Tibial artery (tissue), 4 donors: ENCODE results near the gene SORT1.

Experiments
- DNase-seq, 2 donors: peaks; one replicate each; pipeline ENCODE4 v3.0.0-alpha.2; 2019
- H3K27ac ChIP-seq, 2 donors: fragments of 200-600 bp; sonication (generic) in 1 of 2; 1 replicate in 1 of 2; 2 replicates in 1 of 2; pipeline ENCODE4 v1.5.1; 2018 to 2019; ENCODE audit warnings: mild to moderate bottlenecking in 1 of 2
- H3K27me3 ChIP-seq, 2 donors: fragments of 200-600 bp; sonication (generic) in 1 of 2; one replicate each; pipeline versions ENCODE4 v1.5.1 to v1.6.0; 2016 to 2019
- H3K36me3 ChIP-seq, 3 donors: fragments of 200-600 bp; sonication (generic) in 2 of 3; one replicate each; pipeline ENCODE4 v1.5.1; 2016 to 2019; ENCODE audit warnings: mild to moderate bottlenecking in 2 of 3
- H3K4me1 ChIP-seq, 4 donors: fragments of 200-600 bp; sonication (generic) in 2 of 4; 1 replicate in 3 of 4; 2 replicates in 1 of 4; pipeline ENCODE4 v1.5.1; 2016 to 2019
- H3K4me3 ChIP-seq, 2 donors: fragments of 200-600 bp; sonication (generic) in 1 of 2; 1 replicate in 1 of 2; 2 replicates in 1 of 2; pipeline ENCODE4 v1.5.1; 2018 to 2019; ENCODE audit warnings: mild to moderate bottlenecking in 2 of 2
- H3K9me3 ChIP-seq, 3 donors: fragments of 200-600 bp; sonication (generic) in 1 of 3; one replicate each; pipeline ENCODE4 v1.5.1; 2016 to 2019
- intact Hi-C: fragments of 100-400 bp; cut with DNase I; formaldehyde crosslinking; loops from one replicate; pipeline ENCODE4 v1.15.0; 2023; ENCODE audit warnings: low total_unique reads
- TF ChIP-seq, protein P1 (sequence below), 2 experiments: fragments of 200-600 bp in 1 of 2; fragments of 450-650 bp in 1 of 2; IDR thresholded peaks; one replicate each; pipeline ENCODE4 v1.5.1; 2017 to 2019; ENCODE audit warnings: antibody characterized with exemption in 2 of 2, mild to moderate bottlenecking in 1 of 2, moderate library complexity in 1 of 2

SORT1 gene

DNA sequence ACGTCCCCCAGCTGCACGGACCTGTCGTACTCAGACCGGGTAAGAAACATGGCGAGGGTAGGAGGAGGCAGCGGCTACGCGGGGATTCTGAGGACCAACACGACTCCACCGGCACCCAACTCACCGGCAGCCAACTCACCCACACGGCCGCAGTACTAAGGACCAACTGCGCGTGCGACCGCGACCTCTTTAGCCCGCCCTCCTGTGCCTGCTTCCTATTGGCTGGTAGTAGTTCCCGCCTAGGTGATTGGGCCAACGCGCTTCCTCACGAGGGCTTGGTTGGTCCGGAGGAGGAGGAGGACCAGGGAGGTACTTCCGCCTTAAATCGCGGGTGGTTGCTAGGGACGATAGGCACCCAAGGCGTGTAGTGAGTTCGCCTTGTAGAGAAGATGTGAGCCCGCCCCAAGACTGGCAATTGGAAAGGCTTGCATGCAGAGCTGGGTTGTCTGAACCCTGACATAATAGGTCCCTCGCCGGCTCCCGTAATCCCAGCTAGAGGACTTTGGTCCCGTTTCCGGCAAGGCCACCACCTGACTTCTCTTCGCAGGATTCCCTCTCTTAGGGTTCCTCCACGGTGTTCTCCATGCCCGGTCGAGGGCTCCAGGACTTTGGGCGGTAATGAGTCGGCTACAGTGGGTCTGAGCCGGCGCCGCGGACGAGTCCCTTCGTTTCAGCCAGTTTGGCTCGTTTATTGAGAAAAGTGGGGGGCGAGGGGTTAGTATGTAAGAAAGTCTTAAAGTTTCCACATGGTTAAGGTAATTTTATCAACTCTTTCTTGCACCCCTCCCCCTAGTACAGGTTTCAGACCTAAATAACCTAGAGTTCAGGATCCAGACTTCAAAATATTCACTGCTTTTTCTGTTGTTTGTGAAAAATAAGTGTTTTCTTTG lies 28.8 kb upstream of the SORT1 start, which contains the start of gene PSMA5:
TSS of gene PSMA5 (minus strand) at position 168 of the 890 bp plus-strand sequence. CDS start at position 50, 118 bp downstream.
- Histone ChIP-seq H3K9me3 (no peaks in the 10 kb centered on the region), H3K4me3 (peak within 1 kb of the TSS; percentile 83 to 92), H3K27me3 (no peaks in the 10 kb centered on the region), H3K4me1 (peaks cover 0 to 33% (median 19%) of the 10 kb centered on the region in 4 donors), H3K36me3 (peaks cover under 1 to 4% (median under 1%) of the 10 kb centered on the region in 3 donors), H3K27ac (peak within 1 kb of the TSS; percentile 90 to 95)
- intact Hi-C loops = loop anchor here (5.0 to 10.0 kb wide), 2 partner anchors 41 to 108 kb away; partner anchors contain the start of genes GPR61 and SYPL2
- peak; percentile 99 for DNase-seq
- TF ChIP-seq, protein P1, sequence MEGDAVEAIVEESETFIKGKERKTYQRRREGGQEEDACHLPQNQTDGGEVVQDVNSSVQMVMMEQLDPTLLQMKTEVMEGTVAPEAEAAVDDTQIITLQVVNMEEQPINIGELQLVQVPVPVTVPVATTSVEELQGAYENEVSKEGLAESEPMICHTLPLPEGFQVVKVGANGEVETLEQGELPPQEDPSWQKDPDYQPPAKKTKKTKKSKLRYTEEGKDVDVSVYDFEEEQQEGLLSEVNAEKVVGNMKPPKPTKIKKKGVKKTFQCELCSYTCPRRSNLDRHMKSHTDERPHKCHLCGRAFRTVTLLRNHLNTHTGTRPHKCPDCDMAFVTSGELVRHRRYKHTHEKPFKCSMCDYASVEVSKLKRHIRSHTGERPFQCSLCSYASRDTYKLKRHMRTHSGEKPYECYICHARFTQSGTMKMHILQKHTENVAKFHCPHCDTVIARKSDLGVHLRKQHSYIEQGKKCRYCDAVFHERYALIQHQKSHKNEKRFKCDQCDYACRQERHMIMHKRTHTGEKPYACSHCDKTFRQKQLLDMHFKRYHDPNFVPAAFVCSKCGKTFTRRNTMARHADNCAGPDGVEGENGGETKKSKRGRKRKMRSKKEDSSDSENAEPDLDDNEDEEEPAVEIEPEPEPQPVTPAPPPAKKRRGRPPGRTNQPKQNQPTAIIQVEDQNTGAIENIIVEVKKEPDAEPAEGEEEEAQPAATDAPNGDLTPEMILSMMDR (IDR thresholded peaks at IDR 0.05) = peak in 1 of 2 experiments; percentile 9

DNA sequence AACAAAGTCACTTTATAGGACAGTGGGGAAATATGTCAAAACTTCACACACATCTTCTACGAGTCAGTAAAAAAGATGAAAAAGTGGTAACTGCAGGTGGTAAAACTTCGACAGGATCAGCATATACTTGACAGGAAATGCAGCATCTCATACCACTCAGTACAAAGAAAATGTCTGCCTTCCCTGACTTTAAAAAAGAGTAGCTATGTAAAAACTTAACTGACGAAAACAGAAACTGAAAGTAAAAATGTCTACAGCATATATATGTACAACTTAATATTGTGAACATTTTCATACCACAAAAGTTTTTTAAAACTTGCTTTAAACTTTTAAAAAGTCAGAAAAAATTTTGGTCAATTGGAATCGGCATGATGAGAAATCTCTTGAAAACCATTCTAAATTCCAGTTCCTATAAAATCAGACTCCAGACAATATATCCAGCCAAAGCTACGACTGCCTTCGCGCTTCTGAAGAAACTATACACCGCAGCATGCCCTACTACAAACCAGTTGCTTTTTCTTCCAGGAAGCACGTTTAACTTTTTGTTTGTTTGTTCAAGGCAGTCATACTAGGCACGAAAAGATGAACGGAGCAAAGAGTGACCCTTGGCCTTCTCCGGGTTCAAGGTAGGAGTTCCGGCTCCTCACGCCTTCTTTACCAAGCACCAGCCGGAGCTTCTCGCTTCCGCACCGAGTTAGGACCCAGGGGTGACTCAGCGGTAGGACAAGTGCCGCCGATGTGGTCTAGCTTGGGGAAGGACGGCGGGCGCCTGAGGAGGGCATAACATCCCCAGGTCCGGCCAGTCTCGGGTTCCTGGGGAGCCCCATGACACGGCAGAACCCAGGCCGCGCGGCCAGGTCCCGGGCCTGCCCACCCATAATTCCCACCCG lies 27.9 kb upstream of the SORT1 start:
- Histone ChIP-seq H3K27me3 (no peaks in the 10 kb centered on the region), H3K27ac (peak overlapping the region; percentile 90 to 95), H3K9me3 (no peaks in the 10 kb centered on the region), H3K36me3 (peaks cover 9 to 13% (median 9%) of the 10 kb centered on the region in 3 donors), H3K4me1 (peaks cover 0 to 33% (median 19%) of the 10 kb centered on the region in 4 donors), H3K4me3 (peak overlapping the region; percentile 83 to 92)
- TF ChIP-seq, protein P1 (IDR thresholded peaks at IDR 0.05) = no peak
- no peak for DNase-seq
- intact Hi-C loops = loop anchor here (5.0 to 10.0 kb wide), 2 partner anchors 42 to 109 kb away; partner anchors contain the start of genes GPR61 and SYPL2

DNA sequence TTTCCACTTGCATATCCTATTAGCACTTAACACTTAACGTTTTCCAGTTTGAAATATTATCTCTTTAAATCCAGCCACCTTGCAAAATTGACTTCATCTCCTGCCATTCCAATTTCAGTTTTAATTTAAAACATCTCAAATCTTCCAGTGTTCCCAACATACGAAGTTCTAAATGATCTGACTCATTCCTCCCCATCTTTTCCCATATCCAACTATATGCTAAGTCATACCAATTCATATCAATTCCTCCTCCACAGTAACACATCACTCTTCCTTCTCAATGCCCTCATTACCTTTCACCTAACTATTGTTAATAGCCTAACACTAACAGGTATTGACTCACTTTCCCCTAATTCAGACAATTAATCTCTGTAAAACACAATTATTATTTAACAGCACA lies 25.8 kb upstream of the SORT1 start:
- H3K9me3 ChIP-seq = no peaks in the 10 kb centered on the region
- TF ChIP-seq, protein P1 (IDR thresholded peaks at IDR 0.05) = no peak
- peaks cover 25 to 33% (median 28%) of the 10 kb centered on the region in 3 donors for H3K36me3 ChIP-seq
- H3K4me3 ChIP-seq = no peak overlapping the region
- DNase-seq = no peak
- intact Hi-C loops = loop anchor here (10.0 kb wide), 1 partner anchor 111 kb away; the partner anchor contains the start of gene GPR61
- H3K27me3 ChIP-seq = no peaks in the 10 kb centered on the region
- H3K27ac ChIP-seq = no peak overlapping the region
- peaks cover 0 to 33% (median 19%) of the 10 kb centered on the region in 4 donors for H3K4me1 ChIP-seq

DNA sequence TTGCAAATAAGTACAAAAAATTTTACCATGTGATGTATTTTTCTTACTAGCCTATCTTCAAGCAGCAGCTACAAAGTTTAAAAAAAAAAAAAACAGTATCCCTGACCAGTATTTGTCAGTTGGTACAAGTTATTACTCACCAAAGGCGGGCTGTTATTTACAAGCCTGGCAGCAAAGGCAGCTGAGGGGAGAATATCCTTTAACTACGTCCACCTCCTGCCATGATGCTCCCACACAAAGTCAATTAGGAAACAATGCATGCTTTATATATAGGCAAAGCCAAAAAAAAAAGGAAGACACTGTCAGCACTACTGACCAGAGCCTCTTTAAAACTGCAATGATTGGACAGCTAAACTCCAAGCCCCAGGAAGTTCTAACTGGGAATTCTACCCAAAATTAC lies 14.8 kb upstream of the SORT1 start:
- Histone ChIP-seq H3K27me3 (no peaks in the 10 kb centered on the region), H3K4me3 (no peak overlapping the region), H3K36me3 (peaks cover 67 to 91% (median 76%) of the 10 kb centered on the region in 3 donors), H3K9me3 (no peaks in the 10 kb centered on the region), H3K27ac (no peak overlapping the region), H3K4me1 (no peaks in the 10 kb centered on the region)
- DNase-seq = no peak
- intact Hi-C loops = no loop called here
- TF ChIP-seq, protein P1 (IDR thresholded peaks at IDR 0.05) = no peak

DNA sequence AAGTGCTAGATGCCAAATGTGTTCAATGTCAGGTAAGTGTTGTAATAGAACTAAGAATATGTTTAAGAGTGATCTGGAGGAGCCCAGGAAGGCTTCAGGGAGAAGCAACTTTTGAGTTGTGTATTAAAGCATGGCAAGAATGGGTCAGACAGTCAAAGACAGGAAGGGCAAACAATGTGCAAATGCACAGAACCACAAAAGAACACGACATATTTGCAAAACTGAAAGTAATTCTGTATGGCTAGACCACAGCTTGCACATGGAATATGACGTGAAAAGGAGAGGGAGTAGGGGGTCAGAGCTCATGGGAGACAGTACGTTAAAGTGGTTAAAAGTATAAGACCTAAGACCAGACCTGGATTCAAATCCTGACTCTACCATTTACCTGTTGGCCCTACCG lies 7.1 kb upstream of the SORT1 start:
- intact Hi-C loops = loop anchor here (5.0 kb wide), 1 partner anchor 138 kb away; no protein-coding TSS in a partner anchor
- Histone ChIP-seq H3K27ac (no peak overlapping the region), H3K36me3 (peaks cover 13 to 73% (median 42%) of the 10 kb centered on the region in 3 donors), H3K9me3 (no peaks in the 10 kb centered on the region), H3K27me3 (no peaks in the 10 kb centered on the region), H3K4me3 (no peak overlapping the region), H3K4me1 (peaks cover 0 to 11% (median 3%) of the 10 kb centered on the region in 4 donors)
- DNase-seq = no peak
- TF ChIP-seq, protein P1 (IDR thresholded peaks at IDR 0.05) = no peak
